Stomach (tissue), 4 donors: ENCODE results near the gene ZNF692.

Experiments
- EP300 ChIP-seq: sonication (generic); formaldehyde crosslinking; IDR thresholded peaks from one replicate; pipeline ENCODE4 v1.6.1; 2017; ENCODE audit warnings: antibody characterized with exemption
- POLR2AphosphoS5 ChIP-seq, 3 donors: sonication (generic); formaldehyde crosslinking; IDR thresholded peaks; one replicate each; pipeline ENCODE4 v1.6.1; 2016; ENCODE audit warnings: antibody characterized with exemption in 3 of 3
- TF ChIP-seq, protein P1 (sequence below), 7 experiments: fragments of 450-650 bp in 4 of 7; fragments of 200-600 bp in 3 of 7; sonication (generic) in 3 of 7; IDR thresholded peaks; one replicate each; pipeline ENCODE4 v1.5.1; 2016 to 2019; ENCODE audit warnings: antibody characterized with exemption in 7 of 7, control low read depth in 2 of 7, mild to moderate bottlenecking in 1 of 7

DNA sequence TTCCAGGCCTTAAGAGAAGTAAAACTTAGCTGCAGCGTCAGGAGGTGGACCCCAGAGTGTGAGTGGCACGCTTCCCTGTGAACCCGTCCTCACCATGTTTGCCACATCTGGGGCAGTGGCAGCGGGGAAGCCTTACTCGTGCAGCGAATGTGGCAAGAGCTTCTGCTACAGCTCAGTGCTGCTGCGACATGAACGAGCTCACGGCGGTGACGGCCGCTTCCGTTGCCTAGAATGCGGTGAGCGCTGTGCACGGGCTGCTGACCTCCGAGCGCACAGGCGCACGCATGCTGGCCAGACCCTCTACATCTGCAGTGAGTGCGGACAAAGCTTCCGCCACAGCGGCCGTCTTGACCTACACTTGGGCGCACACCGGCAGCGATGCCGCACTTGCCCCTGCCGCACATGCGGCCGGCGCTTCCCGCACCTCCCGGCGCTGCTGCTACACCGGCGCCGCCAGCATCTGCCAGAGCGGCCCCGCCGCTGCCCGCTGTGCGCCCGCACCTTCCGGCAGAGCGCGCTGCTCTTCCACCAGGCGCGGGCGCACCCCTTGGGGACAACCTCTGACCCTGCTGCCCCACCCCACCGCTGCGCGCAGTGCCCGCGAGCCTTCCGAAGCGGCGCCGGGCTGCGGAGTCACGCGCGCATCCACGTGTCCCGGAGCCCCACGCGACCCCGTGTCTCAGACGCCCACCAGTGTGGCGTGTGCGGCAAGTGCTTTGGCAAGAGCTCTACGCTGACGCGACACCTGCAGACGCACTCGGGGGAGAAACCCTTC lies 11.5 kb downstream of the ZNF692 start:
- TF ChIP-seq, protein P1, sequence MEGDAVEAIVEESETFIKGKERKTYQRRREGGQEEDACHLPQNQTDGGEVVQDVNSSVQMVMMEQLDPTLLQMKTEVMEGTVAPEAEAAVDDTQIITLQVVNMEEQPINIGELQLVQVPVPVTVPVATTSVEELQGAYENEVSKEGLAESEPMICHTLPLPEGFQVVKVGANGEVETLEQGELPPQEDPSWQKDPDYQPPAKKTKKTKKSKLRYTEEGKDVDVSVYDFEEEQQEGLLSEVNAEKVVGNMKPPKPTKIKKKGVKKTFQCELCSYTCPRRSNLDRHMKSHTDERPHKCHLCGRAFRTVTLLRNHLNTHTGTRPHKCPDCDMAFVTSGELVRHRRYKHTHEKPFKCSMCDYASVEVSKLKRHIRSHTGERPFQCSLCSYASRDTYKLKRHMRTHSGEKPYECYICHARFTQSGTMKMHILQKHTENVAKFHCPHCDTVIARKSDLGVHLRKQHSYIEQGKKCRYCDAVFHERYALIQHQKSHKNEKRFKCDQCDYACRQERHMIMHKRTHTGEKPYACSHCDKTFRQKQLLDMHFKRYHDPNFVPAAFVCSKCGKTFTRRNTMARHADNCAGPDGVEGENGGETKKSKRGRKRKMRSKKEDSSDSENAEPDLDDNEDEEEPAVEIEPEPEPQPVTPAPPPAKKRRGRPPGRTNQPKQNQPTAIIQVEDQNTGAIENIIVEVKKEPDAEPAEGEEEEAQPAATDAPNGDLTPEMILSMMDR (IDR thresholded peaks at IDR 0.05): no peak
- TF ChIP-seq EP300: no peak
- no peak for TF ChIP-seq POLR2AphosphoS5 (IDR thresholded peaks at IDR 0.05)
